Activated gamma-delta T cell (primary cell): ENCODE data around the gene EPS8L1.
"Not testable (repeated sequence)": the region's sequence is repeated elsewhere in the genome, so short reads cannot be mapped to it uniquely, and the experiment has no call there.

Experiments used
- DNase-seq: peaks from one replicate; lab custom pipeline; 2025; lab: John Stamatoyannopoulos, UW
- total RNA-seq, 2 donors: gene quantifications; one replicate each; lab custom pipeline; 2026; lab: John Stamatoyannopoulos, UW

The EPS8L1 gene
- 1.9 to 2.1 reads per million in 2 donors for total RNA-seq

- no peak for DNase-seq
These were observed at the start of gene EPS8L1 for GRCh38 chr19:55075371-55075998. Gene EPS8L1, plus strand, starts transcription at chr19:55075869. Its CDS starts 576 bp downstream, at chr19:55076445.

GRCh38 chr19:55027140-55027471 lies 48.6 kb upstream of the EPS8L1 start:
- not testable (repeated sequence) for DNase-seq

- no peak for DNase-seq
These were observed 48.0 kb upstream of the EPS8L1 start for GRCh38 chr19:55027472-55028337.

GRCh38 chr19:55028757-55029156 lies 46.9 kb upstream of the EPS8L1 start:
- DNase-seq, result no peak

GRCh38 chr19:55031178-55031577 lies 44.5 kb upstream of the EPS8L1 start:
- no peak for DNase-seq

- no peak for DNase-seq
These were observed 43.4 kb upstream of the EPS8L1 start for GRCh38 chr19:55032170-55032800.

- not testable (repeated sequence) for DNase-seq
These were observed 42.6 kb upstream of the EPS8L1 start for GRCh38 chr19:55032976-55033643.

- no peak for DNase-seq
These were observed 40.9 kb upstream of the EPS8L1 start for GRCh38 chr19:55034751-55035150.

- DNase-seq, result no peak
These were observed 39.6 kb upstream of the EPS8L1 start for GRCh38 chr19:55036058-55036457.

- not testable (repeated sequence) for DNase-seq
These were observed 38.1 kb upstream of the EPS8L1 start for GRCh38 chr19:55037603-55038002.

GRCh38 chr19:55040654-55041053 lies 35.0 kb upstream of the EPS8L1 start:
- not testable (repeated sequence) for DNase-seq

- no peak for DNase-seq
These were observed 34.4 kb upstream of the EPS8L1 start for GRCh38 chr19:55041244-55041626.

- DNase-seq, result no peak
These were observed 33.9 kb upstream of the EPS8L1 start for GRCh38 chr19:55041627-55042343.

- no peak for DNase-seq
These were observed 33.4 kb upstream of the EPS8L1 start for GRCh38 chr19:55042344-55042678.

- DNase-seq, result no peak
These were observed 33.0 kb upstream of the EPS8L1 start for GRCh38 chr19:55042688-55043087.

GRCh38 chr19:55044286-55044685 lies 31.4 kb upstream of the EPS8L1 start:
- DNase-seq, result no peak

GRCh38 chr19:55044771-55045716 lies 30.6 kb upstream of the EPS8L1 start:
- DNase-seq, result no peak

GRCh38 chr19:55046975-55047622 lies 28.6 kb upstream of the EPS8L1 start:
- no peak for DNase-seq

- no peak for DNase-seq
These were observed 27.7 kb upstream of the EPS8L1 start for GRCh38 chr19:55047951-55048350.

GRCh38 chr19:55048446-55048845 lies 27.2 kb upstream of the EPS8L1 start:
- DNase-seq, result no peak
